Activated CD4-positive, alpha-beta T cell treated with anti-CD3 and anti-CD28 coated beads, Interleukin-2, amount 50 U/mL, for 4 hours (primary cell): ENCODE data around the gene DCP1B.

Experiments used
- DNase-seq, 2 experiments: peaks; one replicate each; pipeline ENCODE4 v3.0.0-alpha.2; 2020

Gene DCP1B

DNA sequence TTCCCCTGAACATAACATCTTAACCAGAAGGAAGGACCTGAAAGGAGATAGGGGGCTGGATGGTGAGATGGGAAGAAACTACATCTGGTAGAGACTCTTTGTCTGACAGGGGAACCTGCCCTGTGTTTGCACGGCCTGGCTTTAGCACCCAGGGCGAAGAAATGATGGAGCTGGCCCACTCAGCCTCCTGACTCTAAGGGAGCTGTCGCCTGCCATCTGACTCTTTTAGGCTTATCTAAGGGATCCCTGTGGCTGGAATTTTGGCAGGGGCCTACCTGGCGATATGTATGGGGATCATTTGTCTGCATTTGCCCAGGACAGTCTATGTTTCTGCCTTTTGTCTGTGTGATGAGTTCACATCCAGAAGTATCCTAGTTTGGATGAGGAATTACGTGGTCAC is 70.2 kb downstream of the DCP1B start:
- no peak for DNase-seq

GRCh38 chr12:1933342-1934051 is 70.8 kb downstream of the DCP1B start:
- DNase-seq: no peak

GRCh38 chr12:1932264-1932777 is 71.9 kb downstream of the DCP1B start:
- no peak for DNase-seq

DNA sequence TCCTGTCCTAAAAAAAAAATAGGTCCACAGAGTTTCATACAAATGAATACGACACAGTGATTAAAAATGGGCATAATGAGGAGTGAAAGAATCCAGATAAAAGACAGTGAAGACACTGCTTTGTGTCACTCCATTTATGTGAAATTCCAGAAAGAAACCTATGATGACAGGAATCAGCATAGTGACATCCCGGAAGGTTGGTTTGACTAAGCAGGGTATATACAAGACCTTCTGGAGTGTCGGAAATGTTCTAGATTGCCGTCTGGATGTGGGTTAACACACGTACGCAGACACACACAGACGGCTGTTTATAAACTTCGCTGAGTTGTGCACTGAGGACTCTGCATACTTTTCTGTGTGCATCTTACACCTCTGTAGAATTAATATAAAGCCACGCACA is 72.6 kb downstream of the DCP1B start:
- DNase-seq: no peak

- DNase-seq: no peak
Observed at GRCh38 chr12:1930803-1931597, 73.3 kb downstream of the DCP1B start.

DNA sequence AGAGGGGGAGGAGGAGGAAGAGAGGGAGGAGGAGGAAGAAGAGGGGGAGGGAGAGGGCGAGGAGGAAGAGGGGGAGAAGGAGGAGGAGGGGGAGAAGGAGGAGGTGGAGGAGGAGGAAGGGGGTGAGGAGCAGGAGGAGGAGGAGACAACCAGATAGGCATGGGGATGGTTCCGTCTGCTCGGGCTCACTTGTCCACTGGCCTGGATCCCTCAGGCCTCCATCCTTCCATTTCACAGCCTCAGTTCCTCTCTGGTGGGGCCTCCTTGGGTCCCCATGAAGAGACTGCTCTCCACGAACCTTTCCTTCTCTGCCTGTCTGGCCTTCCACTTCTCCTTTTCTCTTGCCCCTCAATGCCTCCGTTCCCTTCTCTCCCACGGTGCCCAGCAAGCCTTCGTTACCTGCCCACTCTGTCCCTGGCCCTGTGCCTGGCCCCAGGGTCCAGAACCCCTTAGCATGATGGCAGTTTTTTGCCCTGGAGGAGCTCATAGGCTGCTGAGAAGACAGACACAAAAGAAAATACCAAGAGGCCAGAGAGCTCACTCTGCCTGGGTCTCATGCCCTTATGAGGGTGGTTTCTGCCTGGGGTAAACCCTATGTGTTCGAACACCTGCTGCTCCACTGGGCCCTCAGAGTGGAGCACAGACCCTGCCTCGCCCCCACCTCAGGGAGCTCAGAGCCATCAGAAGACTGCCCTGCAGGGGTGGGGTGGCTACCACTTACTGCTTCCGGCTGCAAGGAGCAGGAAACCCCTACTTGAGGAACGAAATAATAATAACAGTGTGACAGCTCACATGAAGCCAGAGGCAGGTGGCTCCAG is 74.1 kb downstream of the DCP1B start:
- no peak for DNase-seq

- no peak for DNase-seq
Observed at GRCh38 chr12:1929241-1929984, 74.8 kb downstream of the DCP1B start.

- no peak for DNase-seq
Observed at GRCh38 chr12:1928439-1929121, 75.7 kb downstream of the DCP1B start.

DNA sequence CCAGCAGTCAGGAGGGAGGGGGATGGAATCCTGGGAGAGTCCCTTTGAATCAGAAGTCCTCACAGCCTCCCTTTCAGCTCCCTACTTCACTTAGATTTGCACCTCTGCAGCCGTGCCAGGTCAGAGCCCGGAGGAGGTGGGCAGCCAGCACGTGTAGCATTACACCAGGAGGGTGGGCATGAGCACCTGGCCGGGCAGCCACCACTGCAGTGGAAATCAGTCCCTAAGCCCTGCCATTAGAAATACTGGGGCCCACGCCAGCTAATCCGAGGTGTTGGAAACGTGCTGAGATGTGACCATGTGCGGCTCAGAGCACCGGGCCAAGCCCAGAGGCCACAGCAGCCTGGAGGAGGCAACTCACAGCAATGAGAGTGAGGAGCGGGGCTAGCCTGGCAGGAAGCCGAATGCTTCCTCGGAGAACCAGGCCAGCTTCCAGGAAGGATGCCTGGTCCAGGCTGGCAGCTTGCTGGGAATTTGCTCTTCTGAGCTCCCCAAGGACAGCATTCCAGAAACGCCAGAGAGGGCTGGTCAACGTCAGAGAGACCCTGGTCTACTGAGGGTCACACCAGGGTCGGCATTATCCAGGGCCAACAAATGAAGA is 76.4 kb downstream of the DCP1B start:
- DNase-seq: no peak

DNA sequence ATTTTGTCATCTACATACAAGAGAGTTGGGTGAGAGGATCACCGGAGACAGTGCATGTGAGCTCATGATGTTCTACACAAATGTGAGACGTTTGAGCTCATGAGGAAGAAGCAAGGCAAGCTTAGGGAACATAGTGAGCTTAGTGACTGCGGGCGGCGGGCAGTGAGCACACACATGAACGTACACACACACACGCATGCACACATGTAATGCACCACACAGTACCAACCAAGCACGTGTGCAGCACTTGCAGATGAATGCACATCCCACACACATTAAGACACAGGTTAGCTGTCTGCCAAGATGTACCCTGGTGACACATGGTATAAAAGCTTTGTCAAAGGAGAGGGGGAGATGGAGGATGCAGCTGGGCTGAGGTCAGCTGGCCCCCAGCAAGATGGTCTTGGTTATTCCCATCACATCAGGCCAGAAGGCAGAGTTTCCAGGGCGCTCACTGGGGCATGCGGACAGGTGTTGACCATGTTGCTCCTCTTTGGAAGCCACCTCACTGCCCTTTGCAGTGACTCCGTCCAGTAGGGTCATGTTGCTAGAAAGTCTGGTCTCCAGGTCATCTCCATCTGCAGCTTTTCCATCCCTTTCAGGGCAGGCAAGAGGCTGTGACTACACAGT is 77.1 kb downstream of the DCP1B start:
- DNase-seq: no peak

DNA sequence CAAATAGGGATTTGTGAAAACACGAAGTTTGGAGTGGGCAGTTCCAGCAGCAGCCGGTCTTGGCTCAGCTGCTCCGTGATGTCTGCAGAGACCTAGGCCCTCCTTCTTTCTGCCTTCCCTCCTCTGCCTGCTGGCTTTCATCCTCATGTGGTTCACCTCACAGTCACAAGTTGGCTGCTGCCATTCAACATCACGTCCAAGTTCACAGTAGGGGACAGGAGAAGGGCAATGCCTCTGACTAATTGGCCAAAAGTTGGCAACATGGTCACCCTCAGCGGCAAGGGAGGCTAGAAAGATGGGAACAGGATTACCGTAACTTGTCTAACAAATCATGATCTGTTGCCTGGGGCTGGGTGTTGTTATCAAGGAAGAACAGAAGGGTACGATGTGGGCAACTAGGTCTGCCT is 78.0 kb downstream of the DCP1B start:
- no peak for DNase-seq

DNA sequence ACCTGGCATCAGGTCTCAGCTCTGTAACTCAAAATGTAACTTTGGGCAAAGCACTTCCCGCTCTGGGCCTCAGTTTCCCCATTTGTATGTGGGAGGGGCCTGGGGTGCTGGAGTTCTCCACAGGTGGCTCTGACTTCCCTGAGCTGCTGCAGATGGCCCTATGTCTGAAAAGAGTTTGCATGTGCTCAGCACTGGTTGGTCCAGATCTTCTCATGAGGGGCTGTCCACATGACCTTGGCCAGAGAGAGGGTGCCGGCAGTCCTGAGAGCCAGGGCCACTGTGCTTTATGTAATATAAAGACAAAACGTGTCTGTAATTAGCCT is 78.6 kb downstream of the DCP1B start:
- DNase-seq: no peak

DNA sequence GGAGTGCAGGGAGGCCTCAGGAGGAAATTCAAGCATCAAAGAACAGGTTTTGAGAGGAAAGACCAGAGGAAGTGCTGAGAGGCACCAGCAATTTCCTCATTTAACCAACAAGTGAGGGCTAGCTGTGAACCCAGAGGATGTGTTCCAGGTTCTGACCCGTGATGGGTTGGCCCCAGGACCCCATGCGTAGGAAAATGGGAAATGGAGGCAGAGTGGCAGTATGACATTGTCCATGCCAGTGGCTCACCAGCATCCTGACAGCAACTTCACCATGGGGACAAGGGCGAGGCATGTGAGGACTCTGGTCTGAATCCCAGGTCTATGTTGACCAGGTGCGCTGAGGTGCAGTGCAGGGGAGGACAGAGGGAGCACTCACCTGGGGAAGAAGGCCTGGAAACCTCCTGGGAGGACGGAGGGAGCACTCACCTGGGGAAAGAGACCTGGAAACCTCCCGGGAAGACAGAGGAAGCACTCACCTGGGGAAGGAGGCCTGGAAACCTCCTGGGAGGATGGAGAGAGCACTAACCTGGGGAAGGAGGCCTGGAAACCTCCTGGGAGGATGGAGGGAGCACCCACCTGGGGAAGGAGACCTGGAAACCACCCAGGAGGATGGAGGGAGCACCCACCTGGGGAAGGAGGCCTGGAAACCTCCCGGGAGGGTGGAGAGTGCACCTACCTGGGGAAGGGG is 79.1 kb downstream of the DCP1B start:
- no peak for DNase-seq

GRCh38 chr12:1922985-1923384 is 81.3 kb downstream of the DCP1B start:
- DNase-seq: no peak

DNA sequence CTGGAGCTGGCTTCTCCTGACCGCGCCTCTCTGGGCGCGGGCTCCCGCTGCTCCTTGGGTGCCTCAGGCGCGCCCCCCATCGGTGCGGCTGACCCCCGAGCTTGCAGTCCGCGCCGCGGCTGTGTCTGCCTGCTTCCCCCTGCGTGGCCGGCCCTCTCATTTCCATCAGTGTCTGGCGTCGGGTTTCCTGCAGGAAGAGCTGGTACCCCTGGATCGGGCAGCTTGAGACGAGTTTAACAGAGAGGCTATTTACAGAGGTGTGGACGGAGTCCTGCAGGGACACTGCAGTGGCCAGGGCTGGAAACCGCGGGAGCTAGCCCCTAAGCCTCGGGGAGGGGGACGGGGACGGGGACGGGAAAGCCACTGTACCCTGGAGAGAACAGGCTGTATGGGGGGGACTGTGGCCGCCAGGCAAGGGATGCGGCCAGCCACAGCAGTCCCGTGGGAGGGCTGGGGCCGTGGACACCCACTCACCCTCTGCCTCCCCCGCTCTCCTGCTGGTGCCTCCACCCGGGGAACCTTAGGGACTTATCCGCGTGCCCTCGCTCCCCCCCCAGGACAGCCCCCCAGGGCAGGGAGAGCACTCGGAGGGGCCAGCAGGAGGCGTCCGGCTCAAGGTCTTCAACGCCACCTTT is 82.1 kb downstream of the DCP1B start:
- no peak for DNase-seq

GRCh38 chr12:1920971-1921370 is 83.3 kb downstream of the DCP1B start:
- no peak for DNase-seq

GRCh38 chr12:1920436-1920835 is 83.8 kb downstream of the DCP1B start:
- DNase-seq: no peak

DNA sequence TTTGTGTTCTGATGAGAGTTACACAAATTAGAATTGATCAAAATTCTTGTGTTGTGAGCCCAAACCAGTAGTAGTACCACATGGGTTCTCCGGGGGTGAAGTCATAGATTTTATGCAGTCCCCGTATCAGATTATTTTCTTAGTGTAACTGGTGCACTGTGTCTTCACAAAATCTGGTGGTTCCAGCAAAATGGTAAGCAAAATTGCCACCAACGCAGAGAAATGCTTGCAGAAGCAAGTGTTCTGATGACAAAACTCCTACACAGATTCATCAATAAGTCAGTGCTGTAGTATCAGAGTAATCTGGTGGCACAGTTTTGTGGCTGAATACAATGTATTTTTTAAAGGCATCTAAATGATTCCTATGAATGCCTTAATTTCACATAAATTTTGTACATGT is 84.5 kb downstream of the DCP1B start:
- no peak for DNase-seq

- no peak for DNase-seq
Observed at GRCh38 chr12:1919284-1919683, 85.0 kb downstream of the DCP1B start.

DNA sequence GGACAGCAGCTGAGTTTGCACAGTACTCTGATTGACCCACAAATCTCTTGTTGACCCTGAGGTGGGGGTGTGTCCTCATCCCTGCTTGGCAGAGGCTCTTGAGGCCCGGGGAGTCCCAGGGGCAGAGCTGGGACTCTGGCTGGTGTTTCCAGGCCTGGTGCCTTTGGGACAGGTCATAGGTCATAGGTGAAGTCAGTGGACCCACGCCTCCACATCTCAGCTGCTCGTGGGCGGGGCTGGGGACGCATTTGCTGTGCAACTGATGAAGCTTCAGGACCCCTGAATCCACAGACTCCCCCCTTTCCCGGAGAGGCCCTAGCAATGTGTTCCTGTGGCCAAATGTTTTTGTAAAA is 85.4 kb downstream of the DCP1B start:
- DNase-seq: no peak
